H1 (cell line): ENCODE results near the gene GPR161. TPM values are rescaled to one million over a fixed set of nuclear protein-coding genes. Genes with fewer than 3 reads are reported as not detected.

Experiments used
- CTCF ChIA-PET: fragments of 300-600 bp; sonication (Branson Sonifier 250); formaldehyde crosslinking; loops from one replicate; lab custom pipeline; 2021; ENCODE audit not compliant: partially characterized antibody; lab: Charles Lee
- POLR2A ChIA-PET: fragments of 300-600 bp; sonication (Branson Sonifier 250); formaldehyde crosslinking; loops from one replicate; lab custom pipeline; 2021; ENCODE audit warnings: inconsistent platforms; ENCODE audit not compliant: partially characterized antibody; lab: Charles Lee
- DNase-seq, 2 experiments: peaks; one replicate each; pipeline versions ENCODE4 v3.0.0 to v3.0.0-alpha.2; 2010 to 2022; ENCODE audit warnings: low spot score in 2 of 2, low read depth in 1 of 2, mixed read lengths in 1 of 2
- FAIRE-seq: peaks from 2 replicates; lab custom pipeline; 2011; peaks lifted over from hg19 to GRCh38; lab: Jason Lieb, UNC
- H2AFZ ChIP-seq: 2 replicates; pipeline ENCODE4 v1.8.1; 2012; ENCODE audit warnings: low read length, inconsistent platforms
- H2AK5ac ChIP-seq: 2 replicates; pipeline ENCODE4 v1.6.1; 2013; ENCODE audit warnings: low read depth, low read length
- H2BK120ac ChIP-seq: replicated peaks from 2 replicates; pipeline ENCODE3; 2013; ENCODE audit warnings: low read depth, low read length, inconsistent platforms
- H2BK12ac ChIP-seq: 2 replicates; pipeline ENCODE4 v1.6.1; 2013; ENCODE audit warnings: low read depth, low read length
- H2BK15ac ChIP-seq: 2 replicates; pipeline ENCODE4 v1.6.1; 2013; ENCODE audit warnings: low read length
- H2BK20ac ChIP-seq: 2 replicates; pipeline ENCODE4 v1.6.1; 2013; ENCODE audit warnings: low read length
- H2BK5ac ChIP-seq: 2 replicates; pipeline ENCODE4 v1.6.1; 2013; ENCODE audit warnings: low read depth, low read length
- H3K14ac ChIP-seq: 2 replicates; pipeline ENCODE4 v1.6.1; 2013; ENCODE audit warnings: inconsistent platforms; ENCODE audit not compliant: insufficient read length
- H3K18ac ChIP-seq: 2 replicates; pipeline ENCODE4 v1.6.1; 2013; ENCODE audit warnings: low read length; ENCODE audit errors: extremely low read depth
- H3K23ac ChIP-seq: 2 replicates; pipeline ENCODE4 v1.6.1; 2013; ENCODE audit warnings: inconsistent platforms; ENCODE audit not compliant: insufficient read length
- H3K23me2 ChIP-seq: 2 replicates; pipeline ENCODE4 v1.6.1; 2013; ENCODE audit warnings: low read depth, low read length
- H3K27ac ChIP-seq: 2 replicates; pipeline ENCODE4 v1.6.1; 2011; ENCODE audit warnings: low read depth, low read length, inconsistent platforms
- H3K27me3 ChIP-seq, 4 experiments: replicated peaks in 1 of 4; 1 replicate in 1 of 4; 2 replicates in 3 of 4; pipeline versions ENCODE4 v1.6.1 to v1.8.1; 2011 to 2013; ENCODE audit warnings: low read length in 3 of 4, mild to moderate bottlenecking in 3 of 4, inconsistent platforms in 2 of 4, mixed read lengths in 2 of 4, moderate library complexity in 1 of 4; ENCODE audit not compliant: control insufficient read depth in 3 of 4, insufficient read depth in 3 of 4; ENCODE audit errors: extremely low read depth in 1 of 4
- H3K36me3 ChIP-seq, 4 experiments: 2 replicates each; pipeline versions ENCODE4 v1.6.1 to v1.8.1; 2011 to 2013; ENCODE audit warnings: mild to moderate bottlenecking in 4 of 4, low read length in 3 of 4, moderate library complexity in 2 of 4, control low read depth in 1 of 4, inconsistent platforms in 1 of 4; ENCODE audit not compliant: insufficient read depth in 4 of 4, control insufficient read depth in 2 of 4
- H3K4ac ChIP-seq: replicated peaks from 2 replicates; pipeline ENCODE3; 2013; ENCODE audit warnings: low read length, low read depth, mixed read lengths, inconsistent platforms; ENCODE audit not compliant: insufficient read length
- H3K4me1 ChIP-seq, 4 experiments: replicated peaks in 1 of 4; 1 replicate in 1 of 4; 2 replicates in 3 of 4; pipeline versions ENCODE4 v1.6.1 to v1.8.1; 2011 to 2013; ENCODE audit warnings: low read length in 3 of 4, inconsistent platforms in 2 of 4, mixed read lengths in 1 of 4; ENCODE audit not compliant: insufficient read depth in 4 of 4, control insufficient read depth in 3 of 4
- H3K4me2 ChIP-seq, 2 experiments: 2 replicates each; pipeline versions ENCODE4 v1.6.1 to v1.8.1; 2011 to 2013; ENCODE audit warnings: low read depth in 2 of 2, low read length in 2 of 2, control low read depth in 1 of 2, inconsistent platforms in 1 of 2, mild to moderate bottlenecking in 1 of 2; ENCODE audit not compliant: insufficient read depth in 1 of 2
- H3K4me3 ChIP-seq, 4 experiments: fragments of 200-600, 300-600 bp in 1 of 4; sonication (generic), shearing (Covaris generic), sonication (Bioruptor Twin) in 1 of 4; 2 replicates each; pipeline versions ENCODE4 v1.5.1 to v1.8.1; 2011 to 2016; ENCODE audit warnings: low read length in 4 of 4, low read depth in 3 of 4, control low read depth in 2 of 4, inconsistent platforms in 2 of 4, mild to moderate bottlenecking in 2 of 4, mixed read lengths in 1 of 4, moderate library complexity in 1 of 4; ENCODE audit not compliant: insufficient read depth in 2 of 4; ENCODE audit errors: extremely low read depth in 1 of 4
- H3K56ac ChIP-seq: replicated peaks from 2 replicates; pipeline ENCODE3; 2013; ENCODE audit warnings: low read depth, mild to moderate bottlenecking, mixed read lengths, low read length, inconsistent platforms; ENCODE audit not compliant: insufficient read length
- H3K79me1 ChIP-seq: 2 replicates; pipeline ENCODE4 v1.6.1; 2013; ENCODE audit warnings: low read depth, low read length, control low read depth
- H3K79me2 ChIP-seq, 2 experiments: 2 replicates each; pipeline versions ENCODE4 v1.6.1 to v1.8.1; 2012 to 2013; ENCODE audit warnings: low read length in 2 of 2, mild to moderate bottlenecking in 2 of 2, inconsistent platforms in 1 of 2; ENCODE audit not compliant: insufficient read depth in 2 of 2, control insufficient read depth in 1 of 2
- H3K9ac ChIP-seq, 4 experiments: replicated peaks in 1 of 4; 1 replicate in 1 of 4; 2 replicates in 3 of 4; pipeline versions ENCODE4 v1.6.1 to v1.8.1; 2011 to 2013; ENCODE audit warnings: low read depth in 3 of 4, low read length in 3 of 4, control low read depth in 2 of 4, mild to moderate bottlenecking in 2 of 4, moderate library complexity in 2 of 4, inconsistent platforms in 1 of 4; ENCODE audit errors: extremely low read depth in 1 of 4
- H3K9me3 ChIP-seq, 2 experiments: 2 replicates each; pipeline versions ENCODE4 v1.6.1 to v1.8.1; 2012 to 2013; ENCODE audit warnings: mild to moderate bottlenecking in 2 of 2, moderate library complexity in 2 of 2, control low read depth in 1 of 2, inconsistent platforms in 1 of 2, low read depth in 1 of 2, low read length in 1 of 2, mixed read lengths in 1 of 2; ENCODE audit not compliant: insufficient read depth in 2 of 2
- H4K20me1 ChIP-seq, 2 experiments: replicated peaks in 1 of 2; 2 replicates each; pipeline versions ENCODE3 to v1.8.1; 2011 to 2013; ENCODE audit warnings: inconsistent platforms in 2 of 2, low read length in 2 of 2, mild to moderate bottlenecking in 1 of 2; ENCODE audit not compliant: insufficient read depth in 2 of 2, control insufficient read depth in 1 of 2
- H4K5ac ChIP-seq: 2 replicates; pipeline ENCODE4 v1.6.1; 2013; ENCODE audit warnings: low read length, low read depth, mixed read lengths, inconsistent platforms; ENCODE audit not compliant: insufficient read length
- H4K8ac ChIP-seq: 2 replicates; pipeline ENCODE4 v1.8.0; 2013; ENCODE audit warnings: mild to moderate bottlenecking, moderate library complexity, low read length, inconsistent platforms; ENCODE audit not compliant: insufficient read depth; ENCODE audit errors: extremely low read depth
- H4K91ac ChIP-seq: replicated peaks from 2 replicates; pipeline ENCODE3; 2013; ENCODE audit warnings: low read length, mixed read lengths, inconsistent platforms; ENCODE audit not compliant: insufficient read length
- CHD1 ChIP-seq: IDR thresholded peaks from 2 replicates; pipeline ENCODE4 v1.6.1; 2012; ENCODE audit warnings: low read depth, low read length, improper control_type of control experiment
- CTBP2 ChIP-seq: IDR thresholded peaks from 2 replicates; pipeline ENCODE4 v1.7.0; 2011; ENCODE audit warnings: borderline replicate concordance, mild to moderate bottlenecking, moderate library complexity, mixed read lengths, low read length; ENCODE audit not compliant: insufficient read depth, insufficient read length
- EGR1 ChIP-seq: IDR thresholded peaks from 2 replicates; pipeline ENCODE4 v1.6.1; 2011; ENCODE audit warnings: low read depth, low read length, borderline replicate concordance
- JUN ChIP-seq: IDR thresholded peaks from 2 replicates; pipeline ENCODE4 v1.6.1; 2011; ENCODE audit warnings: low read depth, mild to moderate bottlenecking, improper control_type of control experiment, low read length
- KDM1A ChIP-seq: fragments of 200-600, 300-600 bp; sonication (generic); IDR thresholded peaks from 2 replicates; pipeline ENCODE4 v1.7.1; 2016; ENCODE audit warnings: mild to moderate bottlenecking, low read length, borderline replicate concordance
- KDM5A ChIP-seq: fragments of 200-600 bp; IDR thresholded peaks from 2 replicates; pipeline ENCODE4 v1.7.1; 2012; ENCODE audit warnings: mild to moderate bottlenecking, low read length, inconsistent platforms, mixed read lengths
- RBBP5 ChIP-seq: IDR thresholded peaks from 2 replicates; pipeline ENCODE4 v1.7.1; 2012; ENCODE audit warnings: low read depth, mild to moderate bottlenecking, inconsistent platforms, low read length, moderate library complexity, borderline replicate concordance
- SAP30 ChIP-seq: fragments of 300-600 bp; sonication (generic); IDR thresholded peaks from 2 replicates; pipeline ENCODE4 v1.7.1; 2012; ENCODE audit warnings: low read length, moderate library complexity, mild to moderate bottlenecking, inconsistent platforms; ENCODE audit not compliant: insufficient read depth, insufficient replicate concordance
- SUZ12 ChIP-seq: fragments of 200-600 bp; sonication (generic); IDR thresholded peaks from 2 replicates; pipeline ENCODE4 v1.6.1; 2012; ENCODE audit warnings: mild to moderate bottlenecking, inconsistent platforms, low read length, moderate library complexity, mixed read lengths
- TBP ChIP-seq: IDR thresholded peaks from 2 replicates; pipeline ENCODE4 v1.6.1; 2011; ENCODE audit warnings: low read depth, low read length, improper control_type of control experiment
- WGBS, 2 experiments: shearing (Covaris generic) in 1 of 2; methylation state at CpG; one replicate each; pipeline versions ENCODE4 v1.1.6 to v1.1.7; 2013 to 2015; ENCODE audit warnings: low lambda C conversion rate in 2 of 2, mixed read lengths in 2 of 2, inconsistent platforms in 1 of 2, low coverage in 1 of 2, missing lambda C conversion rate in 1 of 2; ENCODE audit not compliant: insufficient replicate concordance in 2 of 2, insufficient coverage in 1 of 2, insufficient read length in 1 of 2; ENCODE audit errors: extremely low coverage in 1 of 2, missing lambda C conversion rate in 1 of 2; 5-methylcytosine and 5-hydroxymethylcytosine counted together
- polyA plus RNA-seq, 7 experiments: library from polyadenylated mRNA; depleted of rRNA in 3 of 7; stranded (reverse) in 5 of 7; unstranded in 2 of 7; fragments of >200 nt in 5 of 7; fragments of 200-250 nt in 2 of 7; gene quantifications; 1 replicate in 5 of 7; 2 replicates in 1 of 7; 4 replicates in 1 of 7; pipeline versions ENCODE4 v1.2.1 to v1.2.3, GENCODE V29; 2011 to 2013; ENCODE audit warnings: missing spikeins in 2 of 7, mixed read lengths in 2 of 7
- total RNA-seq: library from RNA; stranded (reverse); fragmentation: NEBNext Ultra II Directional; extraction: Animal tissue kit (Norgen Biotek cat#: 25700); gene quantifications from 2 replicates; pipeline ENCODE4 v1.2.1, GENCODE V29; 2021

Gene GPR161
- total and polyA plus RNA-seq, 2 of the 8 experiments (the other 6 are each of a cell fraction or from before 2014, with no cell fraction given) = 13.7 to 16.8 TPM

- no peak overlapping the region for H3K27ac ChIP-seq
- POLR2A ChIA-PET = no interaction called here
- FAIRE-seq = no peak
Observed at GRCh38 chr1:168050307-168050706, 86.4 kb downstream of the GPR161 start.

More at GRCh38 chr1:168050307-168050706, 86.4 kb downstream of the GPR161 start:
- WGBS, 2 experiments = 89% methylated on average over 1 of the region's 1 CpG; no CpG with 5 or more reads in 1 of the 2 experiments
- Histone ChIP-seq H4K5ac (no peak overlapping the region), H3K14ac (no peak overlapping the region), H3K9ac (no peak overlapping the region), H3K9me3 (no peaks in the 10 kb centered on the region), H3K23ac (no peak overlapping the region), H3K56ac (no peak overlapping the region), H3K36me3 (peaks cover 0 to 8% (median under 1%) of the 10 kb centered on the region in 4 experiments; a peak in 1 of 8 replicates), H2BK20ac (no peak overlapping the region), H2BK12ac (no peak overlapping the region), H2AK5ac (no peak overlapping the region), H4K20me1 (no peaks in the 10 kb centered on the region), H3K4me1 (no peaks in the 10 kb centered on the region), H2AFZ (no peak overlapping the region), H3K79me2 (no peaks in the 10 kb centered on the region), H2BK15ac (no peak overlapping the region), H3K18ac (no peak overlapping the region), H3K4ac (no peak overlapping the region), H3K79me1 (no peaks in the 10 kb centered on the region), H2BK5ac (no peak overlapping the region), H2BK120ac (no peak overlapping the region), H4K8ac (no peak overlapping the region), H3K23me2 (no peaks in the 10 kb centered on the region), H3K4me3 (no peak overlapping the region), H3K4me2 (no peak overlapping the region), H4K91ac (no peak overlapping the region), H3K27me3 (no peaks in the 10 kb centered on the region)
- TF ChIP-seq KDM1A (no peak), TBP (no peak), EGR1 (no peak), CTBP2 (no peak), KDM5A (no peak), SUZ12 (no peak), SAP30 (no peak), JUN (no peak), RBBP5 (no peak), CHD1 (no peak)
- CTCF ChIA-PET = interaction anchor here (1.5 kb wide), 1 partner anchor 32 kb away, joined by 8 read pairs; no protein-coding TSS in a partner anchor
- DNase-seq = no peak
